ENCODE data around the gene CRELD1. TPM values are rescaled to one million over a fixed set of nuclear protein-coding genes. Genes with fewer than 3 reads are reported as not detected.

CRELD1 gene
- total RNA-seq, 1 experiment from 2014 or later: 18.7 TPM

DNA sequence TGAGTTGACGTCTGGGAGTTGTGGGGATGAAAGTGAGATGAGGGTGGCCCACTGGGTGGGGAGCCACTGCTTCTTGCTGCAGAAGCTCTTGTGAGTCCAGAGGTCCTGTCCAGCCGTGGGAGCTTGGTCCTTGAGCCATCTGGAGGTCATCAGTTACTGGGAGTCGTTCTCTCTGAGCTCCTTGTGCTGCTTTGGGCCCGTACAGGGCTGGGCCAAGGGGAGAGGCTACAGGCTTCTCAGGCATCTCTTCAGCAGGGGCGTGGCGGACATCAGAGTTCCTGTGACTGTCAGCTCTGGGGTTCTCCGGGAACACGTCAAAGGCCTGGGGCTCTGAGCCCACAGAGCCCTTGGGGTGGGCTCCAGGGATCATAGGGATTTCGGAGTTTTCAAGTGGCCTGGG lies 16.0 kb downstream of the CRELD1 start:
- BruUV-seq (replicated peaks): no TSS peak
- ChIA-PET CTCF (no interaction called here), POLR2A (no interaction called here), RAD21 (ENCODE audit: low non-redundant PET in 1 of 2, low total read pairs in 2 of 2, uncharacterized antibody in 2 of 2, unreplicated experiment in 2 of 2) (no interaction called here)
- intact Hi-C loops (cut with micrococcal nuclease): loop anchor here (5.0 to 10.0 kb wide), 3 partner anchors 232 to 447 kb away; no protein-coding TSS in a partner anchor
- Histone ChIP-seq H3K4me2 (ENCODE audit: low read length) (no peak overlapping the region), H3K4me1 (ENCODE audit: control insufficient read depth in 1 of 2, insufficient read depth in 2 of 2, low read length in 2 of 2) (peaks cover 7 to 32% of the 10 kb centered on the region in 2 experiments; a peak in 3 of 4 replicates), H3K9me3 (ENCODE audit: control insufficient read depth in 1 of 2, insufficient read depth in 1 of 2, low read depth in 1 of 2, low read length in 2 of 2) (no peaks in the 10 kb centered on the region), H3K36me3 (ENCODE audit: control insufficient read depth in 1 of 2, insufficient read depth in 2 of 2, low read length in 2 of 2) (peaks cover 0 to 6% of the 10 kb centered on the region in 2 experiments; a peak in 1 of 4 replicates), H3K9ac (ENCODE audit: low read length) (no peak overlapping the region), H3K9me2 (ENCODE audit: insufficient read depth) (no peaks in the 10 kb centered on the region), H3K79me2 (ENCODE audit: insufficient read depth, low read length) (peaks cover 6% of the 10 kb centered on the region; the same call in 1 of the 2 replicates), H4K20me1 (ENCODE audit: insufficient read depth) (no peaks in the 10 kb centered on the region), H3K27ac (ENCODE audit: low read depth, low read length) (no peak overlapping the region), H2AFZ (ENCODE audit: low read depth, low read length, poor library complexity, severe bottlenecking) (no peak overlapping the region), H3K27me3 (ENCODE audit: insufficient read depth, low read length) (no peaks in the 10 kb centered on the region), H3K4me3 (replicated peaks in 1 of 2; ENCODE audit: low read depth in 1 of 2, low read length in 2 of 2) (no peak overlapping the region)
- DNase-seq (ENCODE audit: low read depth, low spot score) (no peak), ATAC-seq (no peak)
- TF ChIP-seq POLR2AphosphoS5 (IDR thresholded peaks at IDR 0.05; ENCODE audit: low read depth, low read length): no peak
- TF ChIP-seq, protein P1, sequence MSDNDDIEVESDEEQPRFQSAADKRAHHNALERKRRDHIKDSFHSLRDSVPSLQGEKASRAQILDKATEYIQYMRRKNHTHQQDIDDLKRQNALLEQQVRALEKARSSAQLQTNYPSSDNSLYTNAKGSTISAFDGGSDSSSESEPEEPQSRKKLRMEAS (IDR thresholded peaks at IDR 0.05): no peak
- TF ChIP-seq ZNF274 (IDR thresholded peaks at IDR 0.05; ENCODE audit: low read depth, low read length): no peak
- TF ChIP-seq, protein P2, sequence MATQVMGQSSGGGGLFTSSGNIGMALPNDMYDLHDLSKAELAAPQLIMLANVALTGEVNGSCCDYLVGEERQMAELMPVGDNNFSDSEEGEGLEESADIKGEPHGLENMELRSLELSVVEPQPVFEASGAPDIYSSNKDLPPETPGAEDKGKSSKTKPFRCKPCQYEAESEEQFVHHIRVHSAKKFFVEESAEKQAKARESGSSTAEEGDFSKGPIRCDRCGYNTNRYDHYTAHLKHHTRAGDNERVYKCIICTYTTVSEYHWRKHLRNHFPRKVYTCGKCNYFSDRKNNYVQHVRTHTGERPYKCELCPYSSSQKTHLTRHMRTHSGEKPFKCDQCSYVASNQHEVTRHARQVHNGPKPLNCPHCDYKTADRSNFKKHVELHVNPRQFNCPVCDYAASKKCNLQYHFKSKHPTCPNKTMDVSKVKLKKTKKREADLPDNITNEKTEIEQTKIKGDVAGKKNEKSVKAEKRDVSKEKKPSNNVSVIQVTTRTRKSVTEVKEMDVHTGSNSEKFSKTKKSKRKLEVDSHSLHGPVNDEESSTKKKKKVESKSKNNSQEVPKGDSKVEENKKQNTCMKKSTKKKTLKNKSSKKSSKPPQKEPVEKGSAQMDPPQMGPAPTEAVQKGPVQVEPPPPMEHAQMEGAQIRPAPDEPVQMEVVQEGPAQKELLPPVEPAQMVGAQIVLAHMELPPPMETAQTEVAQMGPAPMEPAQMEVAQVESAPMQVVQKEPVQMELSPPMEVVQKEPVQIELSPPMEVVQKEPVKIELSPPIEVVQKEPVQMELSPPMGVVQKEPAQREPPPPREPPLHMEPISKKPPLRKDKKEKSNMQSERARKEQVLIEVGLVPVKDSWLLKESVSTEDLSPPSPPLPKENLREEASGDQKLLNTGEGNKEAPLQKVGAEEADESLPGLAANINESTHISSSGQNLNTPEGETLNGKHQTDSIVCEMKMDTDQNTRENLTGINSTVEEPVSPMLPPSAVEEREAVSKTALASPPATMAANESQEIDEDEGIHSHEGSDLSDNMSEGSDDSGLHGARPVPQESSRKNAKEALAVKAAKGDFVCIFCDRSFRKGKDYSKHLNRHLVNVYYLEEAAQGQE (IDR thresholded peaks at IDR 0.05; ENCODE audit: low read depth): no peak
- no peak for TF ChIP-seq SRF (IDR thresholded peaks at IDR 0.05; ENCODE audit: low read depth)
- TF ChIP-seq ELF1 (IDR thresholded peaks at IDR 0.05; ENCODE audit: borderline replicate concordance, low read depth): no peak
- TF ChIP-seq EZH2phosphoT487 (IDR thresholded peaks at IDR 0.05; ENCODE audit: borderline replicate concordance): no peak
- TF ChIP-seq, protein P3, sequence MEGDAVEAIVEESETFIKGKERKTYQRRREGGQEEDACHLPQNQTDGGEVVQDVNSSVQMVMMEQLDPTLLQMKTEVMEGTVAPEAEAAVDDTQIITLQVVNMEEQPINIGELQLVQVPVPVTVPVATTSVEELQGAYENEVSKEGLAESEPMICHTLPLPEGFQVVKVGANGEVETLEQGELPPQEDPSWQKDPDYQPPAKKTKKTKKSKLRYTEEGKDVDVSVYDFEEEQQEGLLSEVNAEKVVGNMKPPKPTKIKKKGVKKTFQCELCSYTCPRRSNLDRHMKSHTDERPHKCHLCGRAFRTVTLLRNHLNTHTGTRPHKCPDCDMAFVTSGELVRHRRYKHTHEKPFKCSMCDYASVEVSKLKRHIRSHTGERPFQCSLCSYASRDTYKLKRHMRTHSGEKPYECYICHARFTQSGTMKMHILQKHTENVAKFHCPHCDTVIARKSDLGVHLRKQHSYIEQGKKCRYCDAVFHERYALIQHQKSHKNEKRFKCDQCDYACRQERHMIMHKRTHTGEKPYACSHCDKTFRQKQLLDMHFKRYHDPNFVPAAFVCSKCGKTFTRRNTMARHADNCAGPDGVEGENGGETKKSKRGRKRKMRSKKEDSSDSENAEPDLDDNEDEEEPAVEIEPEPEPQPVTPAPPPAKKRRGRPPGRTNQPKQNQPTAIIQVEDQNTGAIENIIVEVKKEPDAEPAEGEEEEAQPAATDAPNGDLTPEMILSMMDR (IDR thresholded peaks at IDR 0.05 in 2 of 3, conservative IDR thresholded peaks at IDR 0.05 in 1 of 3; ENCODE audit: borderline replicate concordance in 1 of 3, insufficient read depth in 1 of 3, low read depth in 2 of 3, low read length in 2 of 3): no peak
- no peak for TF ChIP-seq YY1 (IDR thresholded peaks at IDR 0.05; ENCODE audit: extremely low read depth, insufficient replicate concordance, low read depth, low read length)
- TF ChIP-seq CEBPB (IDR thresholded peaks at IDR 0.05; ENCODE audit: low read depth): no peak
- TF ChIP-seq, protein P4, sequence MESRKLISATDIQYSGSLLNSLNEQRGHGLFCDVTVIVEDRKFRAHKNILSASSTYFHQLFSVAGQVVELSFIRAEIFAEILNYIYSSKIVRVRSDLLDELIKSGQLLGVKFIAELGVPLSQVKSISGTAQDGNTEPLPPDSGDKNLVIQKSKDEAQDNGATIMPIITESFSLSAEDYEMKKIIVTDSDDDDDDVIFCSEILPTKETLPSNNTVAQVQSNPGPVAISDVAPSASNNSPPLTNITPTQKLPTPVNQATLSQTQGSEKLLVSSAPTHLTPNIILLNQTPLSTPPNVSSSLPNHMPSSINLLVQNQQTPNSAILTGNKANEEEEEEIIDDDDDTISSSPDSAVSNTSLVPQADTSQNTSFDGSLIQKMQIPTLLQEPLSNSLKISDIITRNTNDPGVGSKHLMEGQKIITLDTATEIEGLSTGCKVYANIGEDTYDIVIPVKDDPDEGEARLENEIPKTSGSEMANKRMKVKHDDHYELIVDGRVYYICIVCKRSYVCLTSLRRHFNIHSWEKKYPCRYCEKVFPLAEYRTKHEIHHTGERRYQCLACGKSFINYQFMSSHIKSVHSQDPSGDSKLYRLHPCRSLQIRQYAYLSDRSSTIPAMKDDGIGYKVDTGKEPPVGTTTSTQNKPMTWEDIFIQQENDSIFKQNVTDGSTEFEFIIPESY (IDR thresholded peaks at IDR 0.05; ENCODE audit: extremely low read depth, insufficient replicate concordance, low read length): no peak
- TF ChIP-seq JUND (IDR thresholded peaks at IDR 0.05): no peak
- no peak for TF ChIP-seq TCF7L2 (IDR thresholded peaks at IDR 0.05; ENCODE audit: borderline replicate concordance, extremely low read depth, insufficient read depth, insufficient read length)
- TF ChIP-seq RAD21 (IDR thresholded peaks at IDR 0.05; ENCODE audit: low read depth): no peak
- no peak for TF ChIP-seq EZH2 (IDR thresholded peaks at IDR 0.05)
- TF ChIP-seq EGR1 (IDR thresholded peaks at IDR 0.05; ENCODE audit: low read depth): no peak

All from HCT116 (cell line).